Gastroesophageal sphincter (tissue), 3 donors: ENCODE measurements around the gene TGFBI.

Experiments used
- CTCF ChIP-seq, 4 experiments: fragments of 200-600 bp in 2 of 4; fragments of 450-650 bp in 2 of 4; sonication (generic) in 1 of 4; IDR thresholded peaks; one replicate each; pipeline ENCODE4 v1.5.1; 2017 to 2019; ENCODE audit warnings: antibody characterized with exemption in 4 of 4, mild to moderate bottlenecking in 2 of 4, moderate library complexity in 2 of 4
- POLR2AphosphoS5 ChIP-seq: sonication (generic); formaldehyde crosslinking; IDR thresholded peaks from one replicate; pipeline ENCODE4 v1.6.1; 2017; ENCODE audit warnings: antibody characterized with exemption

GRCh38 chr5:136013559-136013958 is 15.2 kb upstream of the TGFBI start:
- TF ChIP-seq POLR2AphosphoS5 (no peak), CTCF (IDR thresholded peaks at IDR 0.05) (no peak)
